ENCODE data around the gene GRSF1.

DNA sequence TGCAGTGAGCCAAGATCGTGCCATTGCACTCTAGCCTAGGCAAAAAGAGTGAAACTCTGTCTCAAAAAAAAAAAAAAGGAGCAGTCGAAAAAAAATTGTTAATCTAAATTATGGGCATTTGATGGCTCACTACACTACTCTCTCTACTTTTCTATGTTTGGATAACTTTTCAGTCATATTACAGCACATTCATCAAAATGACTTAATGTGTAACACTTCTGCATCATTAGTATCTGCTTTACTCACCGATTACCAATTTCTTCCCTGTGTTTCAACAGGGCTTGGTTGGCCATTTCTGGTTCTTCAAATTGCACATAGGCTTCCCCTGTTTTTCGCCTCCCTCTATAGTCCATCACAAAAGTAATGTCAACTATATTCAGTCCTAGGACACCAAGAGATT, 8.4 kb downstream of the GRSF1 start:
- TF ChIP-seq CTCF (conservative IDR thresholded peaks at IDR 0.05; ENCODE audit: low read length) = no peak
- no peak for TF ChIP-seq EZH2phosphoT487 (IDR thresholded peaks at IDR 0.05; ENCODE audit: borderline replicate concordance, low read depth, low read length)
